K562 (cell line): Measurements from ENCODE around the gene SNX4. TPM values are rescaled to one million over a fixed set of nuclear protein-coding genes. Genes with fewer than 3 reads are reported as not detected.

ENCODE experiments used
- ATAC-seq: fragments of 200-7000 bp; cut with Tn5 transposase; 3 replicates; pipeline ENCODE4 v1.9.1; 2020; ENCODE audit warnings: moderate library complexity
- BruUV-seq: library from RNA; stranded (reverse); fragments of 400-500 nt; replicated peaks from 2 replicates; lab custom pipeline; 2021; lab: Mats Ljungman, UMichigan
- CTCF ChIA-PET: fragments of 300-600 bp; formaldehyde crosslinking; extraction: SDS; loops from one replicate; lab custom pipeline; 2021; ENCODE audit warnings: low intra/inter-chr PET ratio; lab: Yijun Ruan, JAX
- POLR2A ChIA-PET: fragments of 300-600, 350-650 bp; sonication (Branson Sonifier 250); formaldehyde crosslinking; extraction: SDS; loops from one replicate; lab custom pipeline; 2021; ENCODE audit warnings: antibody characterized with exemption, inconsistent platforms; lab: Yijun Ruan, JAX
- DNase-seq, 4 experiments: peaks; one replicate each; pipeline versions ENCODE4 v3.0.0 to v3.0.0-alpha.2; 2011 to 2018; ENCODE audit warnings: low spot score in 3 of 4, mixed read lengths in 3 of 4; ENCODE audit errors: extremely low read depth in 1 of 4
- FAIRE-seq: peaks from 2 replicates; lab custom pipeline; 2011; peaks lifted over from hg19 to GRCh38; lab: Jason Lieb, UNC
- H2AFZ ChIP-seq: 2 replicates; pipeline ENCODE4 v1.6.0; 2011; ENCODE audit warnings: low read depth, low read length, control low read depth, inconsistent platforms
- H3K27ac ChIP-seq: fragments of 200-600 bp; 3 replicates; pipeline ENCODE4 v1.8.0; 2011; ENCODE audit warnings: low read depth, mild to moderate bottlenecking, control low read depth, inconsistent platforms, low read length, moderate library complexity, mixed read lengths; ENCODE audit errors: extremely low read depth
- H3K27me3 ChIP-seq, 2 experiments: fragments of 300-600 bp in 1 of 2; 2 replicates in 1 of 2; 3 replicates in 1 of 2; pipeline versions ENCODE4 v1.6.0 to v1.8.0; 2011; ENCODE audit warnings: inconsistent platforms in 2 of 2, low read length in 2 of 2, mild to moderate bottlenecking in 1 of 2, mixed read lengths in 1 of 2, moderate library complexity in 1 of 2; ENCODE audit not compliant: control insufficient read depth in 2 of 2, insufficient read depth in 2 of 2
- H3K36me3 ChIP-seq: fragments of 300-600 bp; 3 replicates; pipeline ENCODE4 v1.8.0; 2011; ENCODE audit warnings: mild to moderate bottlenecking, low read length, inconsistent platforms; ENCODE audit not compliant: control insufficient read depth, insufficient read depth
- H3K4me1 ChIP-seq, 2 experiments: fragments of 200-600 bp in 1 of 2; replicated peaks in 1 of 2; 2 replicates in 1 of 2; 3 replicates in 1 of 2; pipeline versions ENCODE4 v1.5.1 to v1.8.0; 2011; ENCODE audit warnings: inconsistent platforms in 2 of 2, low read length in 2 of 2, mild to moderate bottlenecking in 1 of 2, mixed read lengths in 1 of 2, moderate library complexity in 1 of 2; ENCODE audit not compliant: control insufficient read depth in 2 of 2, insufficient read depth in 2 of 2
- H3K4me2 ChIP-seq: 2 replicates; pipeline ENCODE4 v1.6.1; 2011; ENCODE audit warnings: low read length, control low read depth, inconsistent platforms, mixed read lengths; ENCODE audit not compliant: insufficient read depth
- H3K4me3 ChIP-seq: fragments of 200-600 bp; sonication (generic), shearing (Covaris generic); 2 replicates; pipeline ENCODE4 v1.5.1; 2016; ENCODE audit warnings: control low read depth, inconsistent platforms
- H3K79me2 ChIP-seq: fragments of 200-600 bp; 3 replicates; pipeline ENCODE4 v1.8.0; 2011; ENCODE audit warnings: low read length, inconsistent platforms; ENCODE audit not compliant: control insufficient read depth, insufficient read depth
- H3K9ac ChIP-seq, 2 experiments: 2 replicates each; pipeline versions ENCODE4 v1.6.0 to v1.6.1; 2011; ENCODE audit warnings: low read depth in 2 of 2, low read length in 2 of 2, control low read depth in 1 of 2, inconsistent platforms in 1 of 2, mild to moderate bottlenecking in 1 of 2, mixed read lengths in 1 of 2; ENCODE audit not compliant: insufficient read depth in 1 of 2
- H3K9me1 ChIP-seq: one replicate; pipeline ENCODE4 v1.6.0; 2011; ENCODE audit warnings: inconsistent platforms, mild to moderate bottlenecking, low read length, moderate library complexity; ENCODE audit not compliant: control insufficient read depth, insufficient read depth
- H3K9me3 ChIP-seq: replicated peaks from 2 replicates; pipeline ENCODE4 v1.5.1; 2011; ENCODE audit warnings: low read depth, low read length, inconsistent platforms; ENCODE audit not compliant: control insufficient read depth, insufficient read depth
- H4K20me1 ChIP-seq: replicated peaks from 2 replicates; pipeline ENCODE4 v1.6.1; 2011; ENCODE audit warnings: low read length, inconsistent platforms, mixed read lengths; ENCODE audit not compliant: control insufficient read depth, insufficient read depth
- ELF4 ChIP-seq: fragments of 450-650 bp; formaldehyde crosslinking; IDR thresholded peaks from 2 replicates; pipeline ENCODE4 v1.4.0; 2022; ENCODE audit warnings: missing genetic modification characterization
- RBM34 ChIP-seq: fragments of 200-400 bp; formaldehyde crosslinking; IDR thresholded peaks from 2 replicates; pipeline ENCODE4 v1.6.1; 2018; ENCODE audit warnings: low read length, borderline replicate concordance; ENCODE audit not compliant: insufficient read depth
- RFX1 ChIP-seq: fragments of 450-650 bp; IDR thresholded peaks from 2 replicates; pipeline ENCODE4 v1.6.1; 2016; ENCODE audit warnings: mild to moderate bottlenecking, moderate library complexity
- SIRT6 ChIP-seq: IDR thresholded peaks from one replicate; pipeline ENCODE4 v1.6.1; 2012; ENCODE audit warnings: low read depth, mild to moderate bottlenecking, control low read depth, inconsistent platforms, low read length, moderate library complexity
- TCF15 ChIP-seq: fragments of 250-450 bp; sonication (Bioruptor Pico); IDR thresholded peaks from 2 replicates; pipeline ENCODE4 v1.8.0; 2022; ENCODE audit warnings: moderate library complexity, mild to moderate bottlenecking, inconsistent platforms
- THAP12 ChIP-seq: fragments of 250-450 bp; sonication (Bioruptor Pico); IDR thresholded peaks from 2 replicates; pipeline ENCODE4 v1.9.0; 2021; ENCODE audit warnings: mild to moderate bottlenecking, inconsistent platforms
- U2AF1 ChIP-seq: fragments of 200-400 bp; formaldehyde crosslinking; optimal IDR thresholded peaks from 2 replicates; pipeline ENCODE3; 2017; ENCODE audit warnings: mild to moderate bottlenecking, low read depth, low read length, moderate library complexity
- XRCC3 ChIP-seq: fragments of 450-650 bp; IDR thresholded peaks from 2 replicates; pipeline ENCODE4 v1.6.1; 2017; ENCODE audit warnings: mild to moderate bottlenecking, moderate library complexity
- ZNF3 ChIP-seq: fragments of 250-450 bp; sonication (Bioruptor Pico); IDR thresholded peaks from 2 replicates; pipeline ENCODE4 v1.5.0; 2021; ENCODE audit warnings: mild to moderate bottlenecking, moderate library complexity
- WGBS: fragments of 100-300 bp; shearing (Covaris generic); methylation state at CpG from one replicate; pipeline ENCODE4 v1.1.6; 2016; ENCODE audit warnings: low coverage, mixed read lengths; ENCODE audit not compliant: insufficient coverage; ENCODE audit errors: missing lambda C conversion rate; 5-methylcytosine and 5-hydroxymethylcytosine counted together
- in situ Hi-C: fragments of 300-500 bp; cut with MboI; formaldehyde crosslinking; loops from 4 replicates; pipeline ENCODE4 v1.15.0; 2018; ENCODE audit warnings: inconsistent platforms, mixed read lengths
- intact Hi-C: fragments of 100-400 bp; cut with micrococcal nuclease; formaldehyde crosslinking; loops from 2 replicates; pipeline ENCODE4 v1.14.2; 2022
- polyA plus RNA-seq, 8 experiments: library from polyadenylated mRNA; depleted of rRNA in 4 of 8; stranded (reverse) in 5 of 8; unstranded in 3 of 8; fragments of >200 nt; fragmentation: Nextera tagmentation in 2 of 8; fragmentation: Illumina TruSeq in 1 of 8; extraction: Ambion mirVana in 2 of 8; extraction: Trizol in 1 of 8; gene quantifications; 2 replicates each; pipeline versions ENCODE4 v1.2.1 to v1.2.3, GENCODE V29; 2011 to 2014; ENCODE audit warnings: inconsistent platforms in 1 of 8, missing spikeins in 1 of 8
- total RNA-seq, 7 experiments: library from RNA; depleted of rRNA in 6 of 7; stranded (reverse); fragments of >200 nt in 6 of 7; fragmentation: Illumina TruSeq in 2 of 7; extraction: Trizol in 2 of 7; gene quantifications; 2 replicates each; pipeline versions ENCODE4 v1.2.1 to v1.2.3, GENCODE V29; 2011 to 2021; ENCODE audit warnings: low replicate concordance in 1 of 7

Gene SNX4
- total and polyA plus RNA-seq, 9 of the 15 experiments (the other 6 are each of a cell fraction or from before 2014, with no cell fraction given): 11.4 to 40.3 (median 30.0) TPM

- 58% methylated on average over 1 of the region's 1 CpG for WGBS
- FAIRE-seq (no peak), DNase-seq (no peak), ATAC-seq (no peak)
- Histone ChIP-seq H2AFZ (no peak overlapping the region), H4K20me1 (no peaks in the 10 kb centered on the region), H3K79me2 (no peaks in the 10 kb centered on the region), H3K4me1 (no peaks in the 10 kb centered on the region), H3K4me3 (no peak overlapping the region), H3K36me3 (peaks cover 4% of the 10 kb centered on the region; the same call in 1 of the 3 replicates), H3K9me1 (no peaks in the 10 kb centered on the region), H3K4me2 (no peak overlapping the region), H3K9me3 (no peaks in the 10 kb centered on the region), H3K27ac (no peak overlapping the region), H3K27me3 (no peaks in the 10 kb centered on the region), H3K9ac (no peak overlapping the region)
- ChIA-PET POLR2A (no interaction called here), CTCF (no interaction called here)
- intact Hi-C loops: no loop called here
- in situ Hi-C loops: no loop called here
- no TSS peak for BruUV-seq
- TF ChIP-seq THAP12 (CRISPR knock-in tag): no peak
- no peak for TF ChIP-seq XRCC3
- TF ChIP-seq SIRT6: no peak
- TF ChIP-seq ZNF3 (CRISPR knock-in tag): no peak
- TF ChIP-seq TCF15: no peak
- TF ChIP-seq U2AF1: no peak
- TF ChIP-seq RFX1: no peak
- TF ChIP-seq ELF4: no peak
- no peak for TF ChIP-seq RBM34
Observed at GRCh38 chr3:125556314-125556713, 36.3 kb upstream of the SNX4 start.
